Mesothelial cell of epicardium (in vitro differentiated cells): Measurements from ENCODE around the gene PSMD12. TPM values are rescaled to one million over a fixed set of nuclear protein-coding genes. Genes with fewer than 3 reads are reported as not detected.

Experiments used
- DNase-seq, 2 experiments: peaks; one replicate each; pipeline ENCODE4 v3.0.0; 2021; ENCODE audit warnings: low spot score in 2 of 2; ENCODE audit not compliant: unreplicated experiment in 2 of 2
- H3K27ac Mint-ChIP-seq: 2 replicates; pipeline ENCODE4 v1.8.0; 2021; ENCODE audit warnings: mixed read lengths
- H3K27me3 Mint-ChIP-seq: 2 replicates; pipeline ENCODE4 v1.8.0; 2021; ENCODE audit warnings: low read depth, mixed read lengths
- H3K36me3 Mint-ChIP-seq: 2 replicates; pipeline ENCODE4 v1.8.0; 2021; ENCODE audit warnings: mixed read lengths
- H3K4me1 Mint-ChIP-seq: 2 replicates; pipeline ENCODE4 v1.8.0; 2021; ENCODE audit warnings: mixed read lengths
- H3K4me3 Mint-ChIP-seq: 2 replicates; pipeline ENCODE4 v1.8.0; 2021; ENCODE audit warnings: mild to moderate bottlenecking, moderate library complexity, mixed read lengths
- H3K9me3 Mint-ChIP-seq: 2 replicates; pipeline ENCODE4 v1.8.0; 2021; ENCODE audit warnings: mixed read lengths
- CTCF ChIP-seq: fragments of 200-600 bp; sonication (generic); IDR thresholded peaks from one replicate; pipeline ENCODE4 v1.5.0; 2021; ENCODE audit warnings: antibody characterized with exemption; ENCODE audit not compliant: unreplicated experiment
- total RNA-seq: library from RNA; stranded (reverse); gene quantifications from 3 replicates; pipeline ENCODE4 v1.2.1, GENCODE V29; 2021

PSMD12 gene
- total RNA-seq, 1 donor from 2014 or later: 41.7 TPM

- no peaks in the 10 kb centered on the region for H3K27me3 Mint-ChIP-seq
Observed at GRCh38 chr17:67372751-67373150, 6.4 kb upstream of the PSMD12 start.

GRCh38 chr17:67369676-67370075 is 3.3 kb upstream of the PSMD12 start:
- Mint-ChIP-seq H3K9me3 (no peaks in the 10 kb centered on the region), H3K4me1 (peaks cover 28% of the 10 kb centered on the region), H3K36me3 (no peaks in the 10 kb centered on the region), H3K4me3 (no peak overlapping the region), H3K27ac (peak overlapping the region; percentile 28), H3K27me3 (no peaks in the 10 kb centered on the region)
- TF ChIP-seq CTCF: no peak
- no peak for DNase-seq

More at GRCh38 chr17:67372751-67373150, 6.4 kb upstream of the PSMD12 start:
- no peak for DNase-seq
- Mint-ChIP-seq H3K36me3 (no peaks in the 10 kb centered on the region), H3K9me3 (no peaks in the 10 kb centered on the region), H3K4me3 (no peak overlapping the region), H3K27ac (no peak overlapping the region), H3K4me1 (peaks cover 28% of the 10 kb centered on the region)
- no peak for TF ChIP-seq CTCF

GRCh38 chr17:67365738-67366192 is 612 bp downstream of the PSMD12 start:
- Mint-ChIP-seq H3K27me3 (no peaks in the 10 kb centered on the region), H3K4me3 (peak overlapping the region; percentile 85), H3K9me3 (no peaks in the 10 kb centered on the region), H3K36me3 (peaks cover 4% of the 10 kb centered on the region), H3K4me1 (peaks cover 38% of the 10 kb centered on the region), H3K27ac (peak overlapping the region; percentile 89)
- no peak for DNase-seq
- no peak for TF ChIP-seq CTCF

- H3K36me3 Mint-ChIP-seq: peaks cover 4% of the 10 kb centered on the region
- peaks cover 38% of the 10 kb centered on the region for H3K4me1 Mint-ChIP-seq
- no peak for TF ChIP-seq CTCF
- no peaks in the 10 kb centered on the region for H3K9me3 Mint-ChIP-seq
- no peaks in the 10 kb centered on the region for H3K27me3 Mint-ChIP-seq
- H3K27ac Mint-ChIP-seq: peak overlapping the region; percentile 89
- DNase-seq: no peak
- peak overlapping the region; percentile 85 for H3K4me3 Mint-ChIP-seq
Observed at GRCh38 chr17:67364847-67365737, 1.3 kb downstream of the PSMD12 start.

GRCh38 chr17:67362173-67362572 is 4.2 kb downstream of the PSMD12 start:
- DNase-seq: no peak
- Mint-ChIP-seq H3K4me1 (peaks cover 32% of the 10 kb centered on the region), H3K27ac (peak overlapping the region; percentile 40), H3K4me3 (no peak overlapping the region), H3K9me3 (no peaks in the 10 kb centered on the region), H3K36me3 (peaks cover 8% of the 10 kb centered on the region), H3K27me3 (no peaks in the 10 kb centered on the region)
- no peak for TF ChIP-seq CTCF
